Vagina (tissue), 2 donors: Measurements from ENCODE around the gene DOC2B. TPM values are rescaled to one million over a fixed set of nuclear protein-coding genes. Genes with fewer than 3 reads are reported as not detected.

ENCODE experiments used
- DNase-seq, 2 donors: peaks; one replicate each; pipeline ENCODE4 v3.0.0-alpha.2; 2017; ENCODE audit errors: extremely low spot score in 2 of 2
- H3K27ac ChIP-seq: fragments of 200-600 bp; sonication (generic); one replicate; pipeline ENCODE4 v1.5.1; 2019
- H3K27me3 ChIP-seq: fragments of 200-600 bp; sonication (generic); one replicate; pipeline ENCODE4 v1.5.1; 2019
- H3K36me3 ChIP-seq, 2 donors: fragments of 200-600 bp; sonication (generic); one replicate each; pipeline ENCODE4 v1.5.1; 2017 to 2019
- H3K4me1 ChIP-seq: fragments of 200-600 bp; sonication (generic); one replicate; pipeline ENCODE4 v1.5.1; 2019
- H3K4me3 ChIP-seq, 2 donors: fragments of 200-600 bp; sonication (generic); 1 replicate in 1 of 2; 2 replicates in 1 of 2; pipeline ENCODE4 v1.5.1; 2016 to 2019
- H3K9me3 ChIP-seq: fragments of 200-600 bp; sonication (generic); one replicate; pipeline ENCODE4 v1.5.1; 2019
- POLR2A ChIP-seq, 2 donors: fragments of 450-650 bp; IDR thresholded peaks; one replicate each; pipeline ENCODE4 v1.6.1; 2017; ENCODE audit warnings: antibody characterized with exemption in 2 of 2, mild to moderate bottlenecking in 2 of 2, moderate library complexity in 2 of 2
- POLR2AphosphoS5 ChIP-seq, 2 donors: sonication (generic); formaldehyde crosslinking; IDR thresholded peaks; one replicate each; pipeline ENCODE4 v1.9.0; 2017; ENCODE audit warnings: antibody characterized with exemption in 2 of 2, mild to moderate bottlenecking in 2 of 2, low read depth in 1 of 2; ENCODE audit not compliant: insufficient read depth in 1 of 2
- intact Hi-C: fragments of 100-400 bp; cut with DNase I; formaldehyde crosslinking; loops from one replicate; pipeline ENCODE4 v1.15.1; 2023
- total RNA-seq: library from RNA; depleted of rRNA; stranded (reverse); fragments of >200 nt; gene quantifications from one replicate; pipeline ENCODE4 v1.2.3, GENCODE V29; 2016
- TF ChIP-seq, protein P1 (sequence below), 3 experiments: fragments of 450-650 bp in 2 of 3; fragments of 200-600 bp in 1 of 3; sonication (generic) in 1 of 3; IDR thresholded peaks; one replicate each; pipeline ENCODE4 v1.5.1; 2017 to 2019; ENCODE audit warnings: antibody characterized with exemption in 3 of 3, mild to moderate bottlenecking in 2 of 3, moderate library complexity in 2 of 3

Gene DOC2B
- total RNA-seq, 1 donor from 2014 or later, result 10.1 TPM

DNA sequence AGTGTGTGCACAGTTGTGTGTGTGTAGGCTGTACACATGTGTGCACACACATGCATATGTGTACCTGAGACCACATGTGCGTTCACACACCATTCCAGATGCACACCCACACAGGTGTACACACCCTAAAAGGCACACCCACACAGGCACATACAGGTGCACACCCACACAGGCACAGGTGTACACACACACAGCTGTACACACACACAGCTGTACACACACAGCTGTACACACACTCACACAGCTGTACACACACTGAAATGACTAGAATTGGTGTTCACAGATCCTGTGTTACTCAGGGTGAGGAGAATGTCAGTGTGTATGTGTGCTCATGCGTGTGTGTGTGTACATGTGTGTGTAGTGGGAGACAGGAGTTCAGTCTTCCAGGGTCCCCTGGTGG is 15.9 kb upstream of the DOC2B start:
- Histone ChIP-seq H3K9me3 (no peaks in the 10 kb centered on the region), H3K27me3 (no peaks in the 10 kb centered on the region)
- intact Hi-C loops, result no loop called here

DNA sequence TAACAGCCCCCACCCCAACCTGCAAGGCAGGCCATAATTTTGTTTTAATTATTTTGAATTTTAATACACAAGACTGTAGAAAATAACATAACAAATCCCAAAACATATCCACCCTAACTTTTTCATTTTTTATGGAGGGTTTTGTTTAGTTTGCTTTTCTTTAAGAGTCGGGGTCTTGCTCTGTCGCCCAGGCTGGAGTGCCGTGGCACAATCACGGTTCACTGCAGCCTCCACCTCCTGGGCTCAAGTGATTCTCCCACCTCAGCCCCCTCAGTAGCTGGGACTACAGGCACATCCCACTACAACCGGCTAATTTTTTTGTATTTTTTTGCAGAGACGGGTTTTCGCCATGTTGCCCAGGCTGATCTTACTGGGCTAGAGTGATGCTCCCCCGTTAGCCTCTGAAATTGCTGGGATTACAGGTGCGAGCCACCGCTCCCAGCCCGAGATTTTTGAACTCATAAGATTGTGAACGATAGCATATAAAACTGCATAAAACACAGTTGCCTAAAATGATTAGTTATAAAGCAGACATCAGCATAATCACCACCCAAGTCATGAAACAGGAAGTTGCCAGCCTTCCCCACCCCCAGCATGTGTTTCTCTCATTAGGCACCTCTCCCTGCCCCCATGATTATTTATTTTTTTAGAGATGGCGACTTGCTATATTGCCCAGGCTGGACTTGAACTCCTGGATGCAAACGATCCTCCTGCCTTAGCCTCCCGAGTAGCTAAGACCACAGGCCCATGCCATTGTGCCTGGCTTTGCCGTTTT is 13.6 kb upstream of the DOC2B start:
- TF ChIP-seq, protein P1, sequence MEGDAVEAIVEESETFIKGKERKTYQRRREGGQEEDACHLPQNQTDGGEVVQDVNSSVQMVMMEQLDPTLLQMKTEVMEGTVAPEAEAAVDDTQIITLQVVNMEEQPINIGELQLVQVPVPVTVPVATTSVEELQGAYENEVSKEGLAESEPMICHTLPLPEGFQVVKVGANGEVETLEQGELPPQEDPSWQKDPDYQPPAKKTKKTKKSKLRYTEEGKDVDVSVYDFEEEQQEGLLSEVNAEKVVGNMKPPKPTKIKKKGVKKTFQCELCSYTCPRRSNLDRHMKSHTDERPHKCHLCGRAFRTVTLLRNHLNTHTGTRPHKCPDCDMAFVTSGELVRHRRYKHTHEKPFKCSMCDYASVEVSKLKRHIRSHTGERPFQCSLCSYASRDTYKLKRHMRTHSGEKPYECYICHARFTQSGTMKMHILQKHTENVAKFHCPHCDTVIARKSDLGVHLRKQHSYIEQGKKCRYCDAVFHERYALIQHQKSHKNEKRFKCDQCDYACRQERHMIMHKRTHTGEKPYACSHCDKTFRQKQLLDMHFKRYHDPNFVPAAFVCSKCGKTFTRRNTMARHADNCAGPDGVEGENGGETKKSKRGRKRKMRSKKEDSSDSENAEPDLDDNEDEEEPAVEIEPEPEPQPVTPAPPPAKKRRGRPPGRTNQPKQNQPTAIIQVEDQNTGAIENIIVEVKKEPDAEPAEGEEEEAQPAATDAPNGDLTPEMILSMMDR (IDR thresholded peaks at IDR 0.05), result no peak
- TF ChIP-seq POLR2AphosphoS5 (IDR thresholded peaks at IDR 0.05; ENCODE audit: insufficient read depth in 1 of 2, low read depth in 1 of 2) (no peak), POLR2A (IDR thresholded peaks at IDR 0.05) (no peak)
- no peaks in the 10 kb centered on the region for H3K9me3 ChIP-seq
- intact Hi-C loops, result no loop called here
- H3K4me1 ChIP-seq, result peaks cover 7% of the 10 kb centered on the region
- H3K36me3 ChIP-seq, result no peaks in the 10 kb centered on the region
- no peaks in the 10 kb centered on the region for H3K27me3 ChIP-seq
- H3K4me3 ChIP-seq, result no peak overlapping the region
- no peak overlapping the region for H3K27ac ChIP-seq
- no peak for DNase-seq

More for the DNA sequence above, 15.9 kb upstream of the DOC2B start:
- Histone ChIP-seq H3K4me3 (no peak overlapping the region), H3K36me3 (no peaks in the 10 kb centered on the region), H3K4me1 (peaks cover 7% of the 10 kb centered on the region), H3K27ac (no peak overlapping the region)
- TF ChIP-seq POLR2AphosphoS5 (IDR thresholded peaks at IDR 0.05; ENCODE audit: insufficient read depth in 1 of 2, low read depth in 1 of 2), result no peak
- no peak for TF ChIP-seq POLR2A (IDR thresholded peaks at IDR 0.05)
- DNase-seq, result no peak

DNA sequence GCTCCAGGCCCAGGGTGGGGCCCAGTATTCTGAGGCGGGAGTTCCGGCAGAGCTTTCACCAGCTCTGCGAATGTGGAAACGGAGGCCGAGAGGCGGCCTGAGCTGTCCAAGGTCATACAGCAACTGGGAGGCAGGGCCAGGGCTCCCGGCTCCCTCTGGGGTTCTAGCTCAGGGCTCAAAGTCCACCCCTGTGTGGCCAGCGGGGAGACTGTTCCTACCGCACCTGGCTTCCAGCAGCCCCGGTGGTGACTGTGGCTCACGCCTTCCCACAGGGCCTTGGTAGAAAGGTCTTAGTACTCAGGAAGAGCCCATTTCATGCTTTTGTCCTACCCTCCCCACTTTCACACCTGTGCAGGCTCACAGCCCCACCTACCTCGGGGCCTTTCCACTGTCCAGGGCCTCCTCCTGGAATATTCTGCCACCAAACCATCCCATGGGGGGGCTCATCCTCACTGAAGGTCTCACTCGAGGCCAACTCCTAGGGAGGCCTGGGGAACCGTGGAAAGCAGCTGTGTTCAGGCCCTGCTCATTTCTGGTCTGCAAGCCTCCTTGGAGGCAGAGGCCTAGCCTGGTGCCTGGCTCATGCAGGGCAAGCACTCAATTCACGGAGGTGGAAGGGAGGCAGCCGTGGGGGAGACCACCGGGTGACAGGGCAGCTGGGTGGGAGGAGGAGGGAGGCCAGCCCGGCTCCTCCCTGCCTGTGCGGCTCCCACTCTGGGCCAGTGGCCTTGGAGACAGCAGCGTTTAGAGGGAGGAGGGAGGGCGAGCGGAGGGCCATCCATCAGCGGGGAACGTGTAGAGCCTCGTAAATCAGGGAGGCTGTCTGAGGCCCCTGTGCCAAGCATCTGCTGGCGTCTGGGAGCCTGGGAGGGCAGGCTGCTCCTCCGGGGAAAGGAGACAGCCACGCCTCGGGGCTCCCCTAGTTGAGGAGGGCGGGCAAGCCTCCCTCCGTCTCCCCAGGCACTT is 12.7 kb upstream of the DOC2B start:
- Histone ChIP-seq H3K4me3 (no peak overlapping the region), H3K36me3 (no peaks in the 10 kb centered on the region), H3K4me1 (peaks cover 7% of the 10 kb centered on the region), H3K9me3 (no peaks in the 10 kb centered on the region), H3K27ac (no peak overlapping the region), H3K27me3 (no peaks in the 10 kb centered on the region)
- TF ChIP-seq, protein P1 (IDR thresholded peaks at IDR 0.05), result no peak
- TF ChIP-seq POLR2A (IDR thresholded peaks at IDR 0.05), result no peak
- no peak for TF ChIP-seq POLR2AphosphoS5 (IDR thresholded peaks at IDR 0.05; ENCODE audit: insufficient read depth in 1 of 2, low read depth in 1 of 2)
- intact Hi-C loops, result no loop called here
- no peak for DNase-seq

DNA sequence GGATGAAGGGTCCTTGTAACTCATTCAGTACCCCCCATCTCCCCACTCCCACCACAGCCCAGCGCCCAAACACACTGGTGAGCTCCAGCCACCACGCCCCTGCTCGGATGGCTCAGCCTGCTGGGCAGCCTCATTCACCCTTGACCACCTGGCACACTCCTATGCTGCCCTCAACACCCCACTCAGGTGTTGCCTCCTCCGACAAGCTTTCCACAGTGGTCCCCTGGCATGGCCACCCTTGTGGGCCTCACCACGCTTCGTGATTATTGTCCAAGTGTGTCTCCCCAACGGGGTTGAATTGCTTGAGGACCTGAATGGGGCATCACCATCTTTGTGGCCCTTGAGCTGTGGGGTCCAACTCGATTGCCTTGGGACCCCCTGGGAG is 12.0 kb upstream of the DOC2B start:
- H3K4me1 ChIP-seq, result peaks cover 7% of the 10 kb centered on the region
- H3K27me3 ChIP-seq, result no peaks in the 10 kb centered on the region
- DNase-seq, result no peak
- H3K36me3 ChIP-seq, result no peaks in the 10 kb centered on the region
- no peaks in the 10 kb centered on the region for H3K9me3 ChIP-seq
- intact Hi-C loops, result no loop called here
- TF ChIP-seq POLR2AphosphoS5 (IDR thresholded peaks at IDR 0.05; ENCODE audit: insufficient read depth in 1 of 2, low read depth in 1 of 2) (no peak), POLR2A (IDR thresholded peaks at IDR 0.05) (no peak)
- TF ChIP-seq, protein P1 (IDR thresholded peaks at IDR 0.05), result no peak
- no peak overlapping the region for H3K27ac ChIP-seq
- no peak overlapping the region for H3K4me3 ChIP-seq

DNA sequence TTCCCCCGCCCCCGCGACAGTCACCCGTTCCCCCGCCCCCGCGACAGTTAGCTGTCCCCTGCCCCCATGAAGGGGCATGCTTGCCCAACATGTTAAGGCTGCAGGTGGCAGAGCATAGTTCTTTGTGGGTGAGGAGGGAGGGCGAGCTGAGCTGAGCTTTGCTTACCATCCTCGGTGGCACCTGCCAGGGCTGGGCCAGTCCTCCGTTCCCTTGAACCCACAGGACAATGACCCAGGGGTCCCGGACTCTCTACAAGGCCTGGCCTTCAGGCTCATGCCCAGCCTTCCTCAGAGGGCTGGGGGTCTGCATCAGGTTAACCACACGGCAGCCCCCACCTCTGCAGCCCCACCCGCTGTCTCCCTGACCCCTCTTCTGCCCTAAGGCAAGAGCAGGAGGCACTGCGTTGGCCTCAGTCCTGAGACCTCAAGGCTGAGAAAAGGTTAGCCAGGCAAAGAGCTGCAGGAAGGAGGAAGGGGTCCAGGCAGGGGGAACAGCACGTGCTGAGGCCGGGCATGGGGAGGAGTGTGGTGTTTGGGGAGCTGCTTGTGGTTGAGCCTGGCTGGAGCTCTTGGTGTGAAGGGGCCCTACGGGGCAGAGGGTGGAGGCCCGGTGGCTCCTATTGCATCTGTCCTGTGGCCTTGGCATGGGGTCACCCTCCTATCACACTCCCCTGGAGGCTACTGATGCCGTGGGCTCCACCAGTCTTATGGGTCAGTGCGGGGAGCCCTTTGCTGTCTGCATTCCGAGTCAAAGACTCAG is 11.4 kb upstream of the DOC2B start:
- no peak overlapping the region for H3K4me3 ChIP-seq
- intact Hi-C loops, result no loop called here
- no peak for TF ChIP-seq POLR2AphosphoS5 (IDR thresholded peaks at IDR 0.05; ENCODE audit: insufficient read depth in 1 of 2, low read depth in 1 of 2)
- TF ChIP-seq, protein P1 (IDR thresholded peaks at IDR 0.05), result no peak
- DNase-seq, result no peak
- no peaks in the 10 kb centered on the region for H3K27me3 ChIP-seq
- no peak overlapping the region for H3K27ac ChIP-seq
- H3K4me1 ChIP-seq, result peaks cover 7% of the 10 kb centered on the region
- no peaks in the 10 kb centered on the region for H3K36me3 ChIP-seq
- H3K9me3 ChIP-seq, result no peaks in the 10 kb centered on the region
